Measurements from ENCODE around the gene ADORA3.
"Not testable (repeated sequence)": the region's sequence is repeated elsewhere in the genome, so short reads cannot be mapped to it uniquely, and the experiment has no call there.

The ADORA3 gene

GRCh38 chr1:111503585-111504060, at the start of gene ADORA3, which contains the start of gene TMIGD3:
Gene ADORA3 (minus strand): TSS chr1:111503633. CDS start chr1:111503354, 279 bp downstream.
Gene TMIGD3 (minus strand): TSS chr1:111503633. CDS start chr1:111503354, 279 bp downstream.
- DNase-seq (ENCODE audit: low read depth), result no peak
- H3K4me3 ChIP-seq (ENCODE audit: control insufficient read depth, low read depth, low read length), result no peak within 1 kb of the TSS
- TF ChIP-seq, protein P1, sequence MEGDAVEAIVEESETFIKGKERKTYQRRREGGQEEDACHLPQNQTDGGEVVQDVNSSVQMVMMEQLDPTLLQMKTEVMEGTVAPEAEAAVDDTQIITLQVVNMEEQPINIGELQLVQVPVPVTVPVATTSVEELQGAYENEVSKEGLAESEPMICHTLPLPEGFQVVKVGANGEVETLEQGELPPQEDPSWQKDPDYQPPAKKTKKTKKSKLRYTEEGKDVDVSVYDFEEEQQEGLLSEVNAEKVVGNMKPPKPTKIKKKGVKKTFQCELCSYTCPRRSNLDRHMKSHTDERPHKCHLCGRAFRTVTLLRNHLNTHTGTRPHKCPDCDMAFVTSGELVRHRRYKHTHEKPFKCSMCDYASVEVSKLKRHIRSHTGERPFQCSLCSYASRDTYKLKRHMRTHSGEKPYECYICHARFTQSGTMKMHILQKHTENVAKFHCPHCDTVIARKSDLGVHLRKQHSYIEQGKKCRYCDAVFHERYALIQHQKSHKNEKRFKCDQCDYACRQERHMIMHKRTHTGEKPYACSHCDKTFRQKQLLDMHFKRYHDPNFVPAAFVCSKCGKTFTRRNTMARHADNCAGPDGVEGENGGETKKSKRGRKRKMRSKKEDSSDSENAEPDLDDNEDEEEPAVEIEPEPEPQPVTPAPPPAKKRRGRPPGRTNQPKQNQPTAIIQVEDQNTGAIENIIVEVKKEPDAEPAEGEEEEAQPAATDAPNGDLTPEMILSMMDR (conservative IDR thresholded peaks at IDR 0.05; ENCODE audit: control insufficient read depth, insufficient read depth, low read depth, low read length), result no peak

- TF ChIP-seq, protein P1 (conservative IDR thresholded peaks at IDR 0.05; ENCODE audit: control insufficient read depth, insufficient read depth, low read depth, low read length), result no peak
- DNase-seq (ENCODE audit: low read depth), result peak; percentile 83
- no peak overlapping the region for H3K4me3 ChIP-seq (ENCODE audit: control insufficient read depth, low read depth, low read length)
Observed at GRCh38 chr1:111553196-111553595, 49.8 kb upstream of the ADORA3 start.

- DNase-seq (ENCODE audit: low read depth), result no peak
- H3K4me3 ChIP-seq (ENCODE audit: control insufficient read depth, low read depth, low read length), result no peak overlapping the region
- TF ChIP-seq, protein P1 (conservative IDR thresholded peaks at IDR 0.05; ENCODE audit: control insufficient read depth, insufficient read depth, low read depth, low read length), result no peak
Observed at GRCh38 chr1:111552587-111552986, 49.2 kb upstream of the ADORA3 start.

GRCh38 chr1:111551623-111552411, 48.4 kb upstream of the ADORA3 start:
- no peak for DNase-seq (ENCODE audit: low read depth)
- TF ChIP-seq, protein P1 (conservative IDR thresholded peaks at IDR 0.05; ENCODE audit: control insufficient read depth, insufficient read depth, low read depth, low read length), result no peak
- no peak overlapping the region for H3K4me3 ChIP-seq (ENCODE audit: control insufficient read depth, low read depth, low read length)

DNA sequence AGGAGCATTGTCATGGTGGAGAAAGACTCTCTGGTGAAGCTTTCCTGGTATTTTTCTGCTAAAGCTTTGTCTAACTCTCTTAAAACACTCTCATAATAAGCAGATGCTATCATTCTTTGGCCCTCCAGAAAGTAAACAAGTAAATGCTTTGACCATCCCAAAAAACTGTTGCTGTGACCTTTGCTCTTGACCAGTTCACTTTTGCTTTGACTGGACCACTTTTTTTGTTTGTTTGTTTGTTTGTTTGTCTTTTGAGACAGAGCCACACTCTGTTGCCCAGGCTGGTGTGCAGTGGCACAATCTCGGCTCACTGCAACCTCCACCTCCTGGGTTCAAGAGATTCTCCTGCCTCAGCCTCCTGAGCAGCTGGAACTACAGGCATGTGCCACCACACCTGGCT, 44.4 kb upstream of the ADORA3 start:
- not testable (repeated sequence) for DNase-seq (ENCODE audit: low read depth); H3K4me3 ChIP-seq (ENCODE audit: control insufficient read depth, low read depth, low read length)

GRCh38 chr1:111542187-111542586, 38.8 kb upstream of the ADORA3 start:
- no peak for DNase-seq (ENCODE audit: low read depth)
- no peak overlapping the region for H3K4me3 ChIP-seq (ENCODE audit: control insufficient read depth, low read depth, low read length)
- TF ChIP-seq, protein P1 (conservative IDR thresholded peaks at IDR 0.05; ENCODE audit: control insufficient read depth, insufficient read depth, low read depth, low read length), result no peak

DNA sequence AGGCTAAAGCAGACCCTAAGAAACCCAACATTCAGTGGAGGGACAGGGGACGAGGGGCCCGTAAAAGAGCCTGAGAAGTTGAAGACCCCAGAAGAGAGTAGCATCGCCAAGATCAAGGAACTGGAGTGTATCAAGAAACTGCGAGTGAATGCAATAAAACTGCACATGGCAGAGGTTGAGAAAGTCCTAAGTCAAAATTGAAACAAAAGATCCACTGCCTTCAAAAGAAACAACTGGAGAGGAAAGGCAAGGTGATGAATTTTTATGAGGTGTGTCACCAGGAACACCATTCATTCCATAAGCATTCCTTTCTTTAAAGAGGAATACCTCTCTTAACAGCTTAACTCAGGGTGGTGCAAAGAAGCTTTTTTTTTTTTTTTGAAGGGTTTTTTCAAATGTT, 38.3 kb upstream of the ADORA3 start:
- no peak for DNase-seq (ENCODE audit: low read depth)
- no peak overlapping the region for H3K4me3 ChIP-seq (ENCODE audit: control insufficient read depth, low read depth, low read length)
- TF ChIP-seq, protein P1 (conservative IDR thresholded peaks at IDR 0.05; ENCODE audit: control insufficient read depth, insufficient read depth, low read depth, low read length), result no peak
